Suprapubic skin (tissue), 4 donors: ENCODE measurements around the gene GET4. TPM values are rescaled to one million over a fixed set of nuclear protein-coding genes. Genes with fewer than 3 reads are reported as not detected.

Experiments used
- DNase-seq, 2 donors: peaks; one replicate each; pipeline ENCODE4 v3.0.0-alpha.2; 2019; ENCODE audit warnings: low spot score in 2 of 2
- H3K27ac ChIP-seq: fragments of 200-600 bp; sonication (generic); one replicate; pipeline ENCODE4 v1.5.1; 2019
- H3K27me3 ChIP-seq: fragments of 200-600 bp; sonication (generic); one replicate; pipeline ENCODE4 v1.5.1; 2019
- H3K36me3 ChIP-seq: fragments of 200-600 bp; sonication (generic); one replicate; pipeline ENCODE4 v1.5.1; 2019
- H3K4me1 ChIP-seq: fragments of 200-600 bp; sonication (generic); one replicate; pipeline ENCODE4 v1.5.1; 2019
- H3K4me3 ChIP-seq: fragments of 200-600 bp; sonication (generic); one replicate; pipeline ENCODE4 v1.5.1; 2019; ENCODE audit warnings: mild to moderate bottlenecking
- H3K9me3 ChIP-seq: fragments of 200-600 bp; sonication (generic); one replicate; pipeline ENCODE4 v1.5.1; 2019
- CTCF ChIP-seq, 2 donors: fragments of 200-600 bp in 1 of 2; fragments of 450-650 bp in 1 of 2; sonication (generic) in 1 of 2; IDR thresholded peaks; one replicate each; pipeline ENCODE4 v1.5.1; 2016 to 2019; ENCODE audit warnings: antibody characterized with exemption in 2 of 2, mild to moderate bottlenecking in 1 of 2, moderate library complexity in 1 of 2
- EP300 ChIP-seq: sonication (generic); formaldehyde crosslinking; IDR thresholded peaks from one replicate; pipeline ENCODE4 v1.6.1; 2017; ENCODE audit warnings: antibody characterized with exemption
- POLR2A ChIP-seq, 2 donors: fragments of 450-650 bp; IDR thresholded peaks; one replicate each; pipeline ENCODE4 v1.6.1; 2017; ENCODE audit warnings: antibody characterized with exemption in 2 of 2, mild to moderate bottlenecking in 2 of 2, moderate library complexity in 2 of 2
- POLR2AphosphoS5 ChIP-seq, 3 donors: sonication (generic); formaldehyde crosslinking; IDR thresholded peaks; one replicate each; pipeline ENCODE4 v1.6.1; 2017; ENCODE audit warnings: antibody characterized with exemption in 3 of 3
- WGBS: methylation state at CpG from one replicate; pipeline ENCODE4 v1.1.5; 2018; 5-methylcytosine and 5-hydroxymethylcytosine counted together
- total RNA-seq, 4 donors: library from RNA; depleted of rRNA; stranded (reverse); fragments of >200 nt; gene quantifications; one replicate each; pipeline ENCODE4 v1.1.0, GENCODE V29; 2016

The GET4 gene
- total RNA-seq, 4 donors from 2014 or later: 27.7 to 58.2 (median 47.8) TPM

- 96% methylated on average over 29 of the region's 29 CpGs for WGBS
- H3K36me3 ChIP-seq: peaks cover 84% of the 10 kb centered on the region
- TF ChIP-seq CTCF (IDR thresholded peaks at IDR 0.05) (no peak), POLR2AphosphoS5 (IDR thresholded peaks at IDR 0.05) (no peak), EP300 (no peak), POLR2A (IDR thresholded peaks at IDR 0.05) (no peak)
Observed at GRCh38 chr7:891291-891690, 14.9 kb downstream of the GET4 start.

DNA sequence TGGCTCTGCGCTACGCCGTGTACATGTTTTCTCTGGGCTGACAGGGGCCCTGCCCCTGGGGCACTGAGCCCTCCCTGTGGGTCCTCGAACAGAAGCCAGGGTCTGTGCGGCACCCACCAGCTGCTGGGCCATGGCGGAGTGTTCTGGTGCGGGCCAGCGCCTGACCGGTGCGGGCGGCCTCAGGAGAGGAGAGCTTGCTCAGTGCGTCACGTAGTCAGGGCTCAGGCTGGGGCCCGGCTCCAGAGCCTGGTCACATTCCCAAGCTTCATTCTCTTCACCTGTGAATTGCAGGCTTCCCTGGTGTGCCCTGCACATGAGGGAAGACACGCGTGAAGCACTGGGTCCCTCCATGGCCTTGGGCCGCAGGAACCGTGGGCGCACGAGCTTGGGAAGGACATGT is 15.5 kb downstream of the GET4 start:
- no peaks in the 10 kb centered on the region for H3K27me3 ChIP-seq
- WGBS: 95% methylated on average over 8 of the region's 20 CpGs
- H3K4me3 ChIP-seq: no peak overlapping the region
- no peak overlapping the region for H3K27ac ChIP-seq
- no peak for DNase-seq
- no peak for TF ChIP-seq EP300
- TF ChIP-seq POLR2A (IDR thresholded peaks at IDR 0.05): no peak
- no peak for TF ChIP-seq CTCF (IDR thresholded peaks at IDR 0.05)
- no peak for TF ChIP-seq POLR2AphosphoS5 (IDR thresholded peaks at IDR 0.05)
- peaks cover 84% of the 10 kb centered on the region for H3K36me3 ChIP-seq
- H3K9me3 ChIP-seq: no peaks in the 10 kb centered on the region
- H3K4me1 ChIP-seq: no peaks in the 10 kb centered on the region

More at GRCh38 chr7:891291-891690, 14.9 kb downstream of the GET4 start:
- Histone ChIP-seq H3K4me3 (no peak overlapping the region), H3K27me3 (no peaks in the 10 kb centered on the region), H3K4me1 (no peaks in the 10 kb centered on the region), H3K27ac (no peak overlapping the region), H3K9me3 (no peaks in the 10 kb centered on the region)
- DNase-seq: no peak

- no peak overlapping the region for H3K4me3 ChIP-seq
- no peak overlapping the region for H3K27ac ChIP-seq
- H3K4me1 ChIP-seq: no peaks in the 10 kb centered on the region
- H3K27me3 ChIP-seq: no peaks in the 10 kb centered on the region
- H3K9me3 ChIP-seq: no peaks in the 10 kb centered on the region
- WGBS: 92% methylated on average over 48 of the region's 48 CpGs
- DNase-seq: no peak
- H3K36me3 ChIP-seq: peaks cover 84% of the 10 kb centered on the region
- TF ChIP-seq POLR2A (IDR thresholded peaks at IDR 0.05) (no peak), EP300 (no peak), POLR2AphosphoS5 (IDR thresholded peaks at IDR 0.05) (no peak), CTCF (IDR thresholded peaks at IDR 0.05) (no peak)
Observed at GRCh38 chr7:892648-893593, 16.6 kb downstream of the GET4 start.

DNA sequence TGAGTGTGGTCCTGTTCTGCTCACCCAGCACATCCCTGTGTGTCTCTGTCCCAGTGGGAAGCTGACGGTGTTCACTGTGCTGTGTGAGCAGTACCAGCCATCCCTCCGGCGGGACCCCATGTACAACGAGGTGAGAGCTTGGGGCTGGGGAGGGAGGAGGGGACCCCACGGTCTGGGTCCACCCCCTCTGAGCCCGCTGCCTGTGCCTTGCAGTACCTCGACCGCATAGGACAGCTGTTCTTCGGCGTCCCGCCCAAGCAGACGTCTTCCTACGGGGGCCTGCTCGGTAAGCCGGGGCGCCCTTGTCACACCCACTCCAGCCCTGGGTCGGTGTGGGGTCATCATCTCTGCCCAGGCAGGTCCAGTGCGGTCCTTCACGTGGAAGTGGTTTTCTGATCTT is 17.3 kb downstream of the GET4 start:
- 82% methylated on average over 13 of the region's 19 CpGs for WGBS
- TF ChIP-seq EP300 (no peak), POLR2A (IDR thresholded peaks at IDR 0.05) (no peak), POLR2AphosphoS5 (IDR thresholded peaks at IDR 0.05) (no peak), CTCF (IDR thresholded peaks at IDR 0.05) (no peak)
- no peaks in the 10 kb centered on the region for H3K4me1 ChIP-seq
- peaks cover 82% of the 10 kb centered on the region for H3K36me3 ChIP-seq
- DNase-seq: no peak
- H3K27me3 ChIP-seq: no peaks in the 10 kb centered on the region
- no peak overlapping the region for H3K27ac ChIP-seq
- H3K4me3 ChIP-seq: no peak overlapping the region
- H3K9me3 ChIP-seq: no peaks in the 10 kb centered on the region

- H3K27ac ChIP-seq: no peak overlapping the region
- no peak overlapping the region for H3K4me3 ChIP-seq
- peaks cover 77% of the 10 kb centered on the region for H3K36me3 ChIP-seq
- no peaks in the 10 kb centered on the region for H3K27me3 ChIP-seq
- no peaks in the 10 kb centered on the region for H3K9me3 ChIP-seq
- no peaks in the 10 kb centered on the region for H3K4me1 ChIP-seq
- WGBS: 92% methylated on average over 28 of the region's 40 CpGs
- no peak for TF ChIP-seq CTCF (IDR thresholded peaks at IDR 0.05)
- TF ChIP-seq POLR2AphosphoS5 (IDR thresholded peaks at IDR 0.05): no peak
- DNase-seq: no peak
Observed at GRCh38 chr7:894164-894867, 18.0 kb downstream of the GET4 start.
